T-helper 1 cell treated with Interleukin-12 subunit alpha and Interleukin-12 subunit beta and Interleukin-4 antibody, amounts not matched to agents 30 μg/mL and 1 μg/mL, for 36 hours (primary cell): Measurements from ENCODE around the gene MED15.
A peak's percentile ranks its signal among the peaks of the same experiment; 100 is the strongest.
"Not testable (repeated sequence)": the region's sequence is repeated elsewhere in the genome, so short reads cannot be mapped to it uniquely, and the experiment has no call there.

Experiments used
- H3K27ac Mint-ChIP-seq: one replicate; pipeline ENCODE4 v1.8.0; 2021; ENCODE audit warnings: mild to moderate bottlenecking, mixed read lengths
- H3K27me3 Mint-ChIP-seq: one replicate; pipeline ENCODE4 v1.8.0; 2021; ENCODE audit warnings: low read depth, mixed read lengths
- H3K36me3 Mint-ChIP-seq: one replicate; pipeline ENCODE4 v1.8.0; 2021; ENCODE audit warnings: low read depth, mixed read lengths
- H3K4me1 Mint-ChIP-seq: one replicate; pipeline ENCODE4 v1.8.0; 2021; ENCODE audit warnings: low read depth, mixed read lengths
- H3K4me3 Mint-ChIP-seq: one replicate; pipeline ENCODE4 v1.8.0; 2021; ENCODE audit warnings: mild to moderate bottlenecking, moderate library complexity, mixed read lengths
- H3K9me3 Mint-ChIP-seq: one replicate; pipeline ENCODE4 v1.8.0; 2021; ENCODE audit warnings: mixed read lengths

MED15 gene

DNA sequence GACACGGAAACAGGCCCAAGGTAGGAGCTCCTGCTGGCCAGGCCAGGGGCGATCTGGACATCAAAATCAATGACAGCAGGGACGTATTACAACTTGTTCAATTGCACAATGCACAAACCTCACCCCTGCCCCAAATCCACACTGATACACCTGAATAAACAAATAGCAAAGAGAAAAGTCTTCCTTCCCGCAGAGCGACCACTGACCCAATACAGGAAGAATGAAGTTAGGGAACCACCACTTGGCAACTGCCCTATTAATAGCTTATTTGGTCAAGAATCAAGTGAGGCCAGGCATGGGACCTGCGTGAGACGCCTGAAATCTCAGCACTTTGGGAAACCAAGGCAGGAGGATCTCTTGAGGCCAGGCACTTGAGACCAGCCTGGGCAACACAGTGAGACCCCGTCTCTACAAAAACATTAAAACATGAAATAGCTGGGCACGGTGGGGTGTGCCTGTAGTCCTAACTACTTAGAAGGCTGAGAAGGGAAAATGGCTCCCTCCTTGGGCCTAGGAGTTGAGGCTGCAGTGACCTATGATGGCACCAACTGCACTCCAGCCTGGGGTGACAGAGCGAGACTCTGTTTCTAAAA, 109.1 kb downstream of the MED15 start:
- Mint-ChIP-seq H3K9me3 (no peaks in the 10 kb centered on the region), H3K36me3 (no peaks in the 10 kb centered on the region), H3K27ac (no peak overlapping the region), H3K4me3 (no peak overlapping the region), H3K27me3 (no peaks in the 10 kb centered on the region), H3K4me1 (no peaks in the 10 kb centered on the region)

- H3K9me3 Mint-ChIP-seq = no peaks in the 10 kb centered on the region
- no peaks in the 10 kb centered on the region for H3K36me3 Mint-ChIP-seq
- H3K4me1 Mint-ChIP-seq = no peaks in the 10 kb centered on the region
- no peak overlapping the region for H3K4me3 Mint-ChIP-seq
- no peaks in the 10 kb centered on the region for H3K27me3 Mint-ChIP-seq
- H3K27ac Mint-ChIP-seq = no peak overlapping the region
Measured at GRCh38 chr22:20618488-20618887, 111.1 kb downstream of the MED15 start.

- Mint-ChIP-seq H3K27me3 (no peaks in the 10 kb centered on the region), H3K4me3 (no peak overlapping the region), H3K9me3 (no peaks in the 10 kb centered on the region), H3K27ac (no peak overlapping the region), H3K36me3 (no peaks in the 10 kb centered on the region), H3K4me1 (peaks cover 3% of the 10 kb centered on the region)
Measured at GRCh38 chr22:20619045-20619892, 111.9 kb downstream of the MED15 start.

DNA sequence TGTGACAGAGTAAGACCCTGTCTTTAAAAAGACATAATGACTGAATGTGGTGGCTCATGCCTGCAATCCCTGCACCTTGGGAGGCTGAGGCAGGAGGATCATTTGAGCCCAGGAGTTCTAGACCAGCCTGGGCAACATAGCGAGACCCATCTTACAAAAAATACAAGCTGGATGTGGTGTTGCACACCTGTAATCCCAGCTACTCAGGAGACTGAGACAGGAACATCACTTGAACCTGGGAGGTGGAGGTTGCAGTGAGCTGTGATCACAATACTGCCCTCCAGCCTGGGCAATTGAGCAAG, 112.4 kb downstream of the MED15 start:
- H3K27ac Mint-ChIP-seq, H3K9me3 Mint-ChIP-seq, H3K4me1 Mint-ChIP-seq, H3K4me3 Mint-ChIP-seq, H3K36me3 Mint-ChIP-seq, H3K27me3 Mint-ChIP-seq: not testable (repeated sequence)

DNA sequence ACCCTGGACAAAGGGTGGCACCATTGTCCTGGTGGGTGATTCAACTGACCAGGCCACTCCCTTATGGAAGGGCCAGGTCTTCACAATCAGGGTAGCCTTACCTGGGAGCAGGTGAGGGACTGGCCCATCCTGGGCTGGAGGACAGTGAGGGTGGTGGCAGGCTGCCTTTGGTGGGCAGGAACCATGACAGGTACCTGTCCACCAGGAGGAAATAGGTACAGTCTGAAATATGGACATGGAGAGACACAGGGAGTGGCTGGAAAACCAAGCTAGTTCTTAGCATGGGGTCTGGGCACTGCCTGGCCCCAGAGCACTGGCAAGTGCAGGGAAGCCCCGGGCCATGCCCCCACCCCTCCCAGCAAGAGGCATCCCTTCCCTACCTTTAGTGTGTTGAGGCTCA, 113.8 kb downstream of the MED15 start:
- Mint-ChIP-seq H3K9me3 (no peaks in the 10 kb centered on the region), H3K27me3 (peaks cover 12% of the 10 kb centered on the region), H3K27ac (no peak overlapping the region), H3K36me3 (no peaks in the 10 kb centered on the region), H3K4me3 (no peak overlapping the region), H3K4me1 (peaks cover 5% of the 10 kb centered on the region)

- no peaks in the 10 kb centered on the region for H3K9me3 Mint-ChIP-seq
Measured at GRCh38 chr22:20622650-20623339, 115.4 kb downstream of the MED15 start.

DNA sequence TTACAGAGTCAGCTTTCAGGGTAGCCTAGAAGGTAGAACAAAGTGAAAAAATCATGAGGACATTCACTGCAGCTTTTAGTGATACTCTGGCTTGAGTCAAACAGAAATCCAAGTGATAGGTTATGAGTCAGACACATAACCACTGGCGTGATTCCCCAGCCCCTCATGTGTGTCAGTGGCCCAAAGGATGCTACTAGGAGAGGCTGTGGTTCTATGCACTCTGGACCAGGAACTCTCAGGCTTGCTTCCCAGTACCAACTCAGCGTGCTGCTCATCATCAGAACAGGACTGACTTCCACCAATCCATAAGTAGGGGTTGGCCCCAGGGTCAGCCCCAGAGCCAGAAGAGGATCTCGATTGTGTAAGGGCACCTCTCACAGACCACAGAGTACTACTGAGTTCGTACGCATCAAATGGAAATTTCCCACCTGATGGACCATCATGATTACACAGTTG, 116.8 kb downstream of the MED15 start:
- Mint-ChIP-seq H3K36me3 (no peaks in the 10 kb centered on the region), H3K27me3 (peaks cover 35% of the 10 kb centered on the region), H3K9me3 (no peaks in the 10 kb centered on the region), H3K4me1 (peaks cover 5% of the 10 kb centered on the region), H3K4me3 (no peak overlapping the region), H3K27ac (peak overlapping the region; percentile 41)

More at GRCh38 chr22:20622650-20623339, 115.4 kb downstream of the MED15 start:
- Mint-ChIP-seq H3K36me3 (no peaks in the 10 kb centered on the region), H3K4me3 (no peak overlapping the region), H3K4me1 (peaks cover 5% of the 10 kb centered on the region), H3K27ac (no peak overlapping the region), H3K27me3 (peaks cover 27% of the 10 kb centered on the region)

- Mint-ChIP-seq H3K4me3 (no peak overlapping the region), H3K27ac (no peak overlapping the region), H3K4me1 (peaks cover 5% of the 10 kb centered on the region), H3K9me3 (no peaks in the 10 kb centered on the region), H3K36me3 (no peaks in the 10 kb centered on the region), H3K27me3 (peaks cover 36% of the 10 kb centered on the region)
Measured at GRCh38 chr22:20625270-20625669, 117.9 kb downstream of the MED15 start.

DNA sequence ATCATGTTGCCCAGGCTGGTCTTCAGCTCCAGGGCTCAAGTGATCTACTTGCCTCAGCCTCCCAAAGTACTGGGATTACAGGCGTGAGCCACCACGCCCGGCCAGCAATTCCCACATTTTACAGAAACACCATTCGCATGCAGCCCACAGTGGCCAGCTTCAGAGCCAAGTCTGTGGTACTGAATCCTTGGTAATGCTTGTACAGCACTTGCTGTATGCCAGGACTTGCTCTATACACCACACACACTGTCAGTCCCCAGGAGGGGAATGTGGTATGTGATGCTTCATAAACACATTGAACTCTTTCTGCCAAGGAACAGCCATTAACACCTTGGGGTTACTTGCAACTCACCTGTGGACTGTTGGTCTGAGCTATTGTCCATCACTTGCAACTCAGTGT, 119.4 kb downstream of the MED15 start:
- no peak overlapping the region for H3K27ac Mint-ChIP-seq
- no peaks in the 10 kb centered on the region for H3K9me3 Mint-ChIP-seq
- H3K4me1 Mint-ChIP-seq = peaks cover 5% of the 10 kb centered on the region
- H3K4me3 Mint-ChIP-seq = no peak overlapping the region
- no peaks in the 10 kb centered on the region for H3K36me3 Mint-ChIP-seq
- H3K27me3 Mint-ChIP-seq = peaks cover 39% of the 10 kb centered on the region

GRCh38 chr22:20627432-20627831, 120.0 kb downstream of the MED15 start:
- H3K27me3 Mint-ChIP-seq = peaks cover 39% of the 10 kb centered on the region
- no peak overlapping the region for H3K4me3 Mint-ChIP-seq
- H3K9me3 Mint-ChIP-seq = no peaks in the 10 kb centered on the region
- H3K4me1 Mint-ChIP-seq = peaks cover 5% of the 10 kb centered on the region
- no peak overlapping the region for H3K27ac Mint-ChIP-seq
- H3K36me3 Mint-ChIP-seq = no peaks in the 10 kb centered on the region

DNA sequence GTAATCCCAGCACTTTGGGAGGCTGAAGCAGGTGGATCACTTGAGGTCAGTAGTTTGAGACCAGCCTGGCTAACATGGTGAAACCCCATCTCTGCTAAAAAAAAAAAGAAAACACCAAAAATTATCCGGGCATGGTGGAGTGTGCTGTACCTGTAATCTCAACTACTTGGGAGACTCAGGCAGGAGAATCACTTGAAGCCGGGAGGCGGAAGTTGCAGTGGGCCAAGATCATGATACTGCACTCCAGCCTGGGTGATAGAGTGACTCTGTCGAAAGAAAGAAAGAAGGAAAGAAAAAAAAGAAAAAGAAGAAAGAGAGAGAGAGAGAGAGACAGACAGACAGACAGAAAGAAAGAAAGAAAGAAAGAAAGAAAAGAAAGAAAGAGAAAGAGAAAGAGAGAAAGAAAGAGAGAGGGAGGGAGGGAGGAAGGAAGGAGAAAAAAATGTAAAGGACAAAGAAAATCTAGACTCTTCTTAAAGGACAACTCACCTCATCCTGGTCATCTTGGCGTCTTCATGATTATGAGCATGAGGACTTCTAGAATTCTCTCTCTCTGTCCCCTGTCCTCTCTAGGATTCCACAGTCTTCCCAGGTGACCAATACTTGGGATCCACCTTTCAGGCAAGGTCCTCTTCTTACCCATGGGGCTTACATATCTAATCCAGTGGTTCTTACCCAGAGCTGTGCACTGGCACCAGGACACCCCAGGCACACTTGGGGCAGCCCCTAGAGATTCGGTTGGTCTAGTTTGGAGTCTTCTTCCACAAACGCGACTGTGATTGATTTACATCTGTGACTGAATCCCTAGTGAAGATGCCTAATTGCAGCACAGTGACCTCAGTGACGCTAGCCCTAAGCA, 120.9 kb downstream of the MED15 start:
- no peak overlapping the region for H3K4me3 Mint-ChIP-seq
- H3K27ac Mint-ChIP-seq = no peak overlapping the region
- H3K27me3 Mint-ChIP-seq = peaks cover 39% of the 10 kb centered on the region
- no peaks in the 10 kb centered on the region for H3K36me3 Mint-ChIP-seq
- H3K4me1 Mint-ChIP-seq = peaks cover 5% of the 10 kb centered on the region
- H3K9me3 Mint-ChIP-seq = no peaks in the 10 kb centered on the region

- Mint-ChIP-seq H3K36me3 (no peaks in the 10 kb centered on the region), H3K9me3 (no peaks in the 10 kb centered on the region), H3K4me3 (no peak overlapping the region), H3K27ac (no peak overlapping the region), H3K27me3 (peaks cover 39% of the 10 kb centered on the region), H3K4me1 (peaks cover 1% of the 10 kb centered on the region)
Measured at GRCh38 chr22:20629401-20629800, 122.0 kb downstream of the MED15 start.

GRCh38 chr22:20630873-20631617, 123.6 kb downstream of the MED15 start:
- Mint-ChIP-seq H3K36me3 (no peaks in the 10 kb centered on the region), H3K27me3 (peaks cover 27% of the 10 kb centered on the region), H3K4me1 (no peaks in the 10 kb centered on the region), H3K27ac (no peak overlapping the region), H3K4me3 (no peak overlapping the region), H3K9me3 (no peaks in the 10 kb centered on the region)

GRCh38 chr22:20632082-20632481, 124.7 kb downstream of the MED15 start:
- no peaks in the 10 kb centered on the region for H3K4me1 Mint-ChIP-seq
- no peak overlapping the region for H3K4me3 Mint-ChIP-seq
- no peaks in the 10 kb centered on the region for H3K36me3 Mint-ChIP-seq
- peaks cover 21% of the 10 kb centered on the region for H3K27me3 Mint-ChIP-seq
- no peaks in the 10 kb centered on the region for H3K9me3 Mint-ChIP-seq
- no peak overlapping the region for H3K27ac Mint-ChIP-seq
